Smooth muscle cell (in vitro differentiated cells): Measurements from ENCODE around the gene COPS9. TPM values are rescaled to one million over a fixed set of nuclear protein-coding genes. Genes with fewer than 3 reads are reported as not detected.

Source experiments
- DNase-seq: peaks from one replicate; lab custom pipeline; 2025; ENCODE audit not compliant: unreplicated experiment; lab: John Stamatoyannopoulos, UW
- H2AFZ ChIP-seq: fragments of 200-600 bp; sonication (generic); 2 replicates; pipeline ENCODE4 v1.6.0; 2016; ENCODE audit warnings: antibody characterized with exemption, low read depth, mild to moderate bottlenecking
- H3F3A ChIP-seq: fragments of 200-600 bp; sonication (generic); 2 replicates; pipeline ENCODE4 v1.6.0; 2017; ENCODE audit warnings: antibody characterized with exemption, low read depth
- H3K27ac ChIP-seq: fragments of 200-600 bp; sonication (generic); 2 replicates; pipeline ENCODE4 v1.5.1; 2016; ENCODE audit warnings: low read depth, mild to moderate bottlenecking
- H3K27me3 ChIP-seq: fragments of 200-600 bp; sonication (generic); 2 replicates; pipeline ENCODE4 v1.6.1; 2016; ENCODE audit warnings: low read depth, mild to moderate bottlenecking
- H3K36me3 ChIP-seq: fragments of 200-600 bp; sonication (generic); 2 replicates; pipeline ENCODE4 v1.5.1; 2016; ENCODE audit warnings: low read depth
- H3K4me1 ChIP-seq: fragments of 200-600 bp; sonication (generic); 2 replicates; pipeline ENCODE4 v1.5.1; 2016; ENCODE audit warnings: low read depth
- H3K4me2 ChIP-seq: fragments of 200-600 bp; sonication (generic); 2 replicates; pipeline ENCODE4 v1.6.0; 2016; ENCODE audit warnings: mild to moderate bottlenecking
- H3K4me3 ChIP-seq: fragments of 200-600 bp; sonication (generic); 2 replicates; pipeline ENCODE4 v1.5.1; 2016; ENCODE audit warnings: mild to moderate bottlenecking
- H3K79me2 ChIP-seq: fragments of 200-600 bp; sonication (generic); 2 replicates; pipeline ENCODE4 v1.6.0; 2016; ENCODE audit warnings: low read depth, mild to moderate bottlenecking
- H3K9ac ChIP-seq: fragments of 200-600 bp; sonication (generic); 2 replicates; pipeline ENCODE4 v1.6.0; 2016; ENCODE audit warnings: low read depth
- H3K9me3 ChIP-seq: fragments of 200-600 bp; sonication (generic); replicated peaks from 2 replicates; pipeline ENCODE4 v1.5.1; 2016; ENCODE audit warnings: low read depth
- H4K20me1 ChIP-seq: fragments of 200-600 bp; sonication (generic); 2 replicates; pipeline ENCODE4 v1.6.0; 2016; ENCODE audit warnings: low read depth
- WGBS: methylation state at CpG from one replicate; pipeline ENCODE4 v1.1.7; 2016; ENCODE audit warnings: low lambda C conversion rate; 5-methylcytosine and 5-hydroxymethylcytosine counted together
- polyA plus RNA-seq: library from polyadenylated mRNA; unstranded; fragments of >200 nt; fragmentation: Nextera tagmentation; extraction: Ambion mirVana; gene quantifications from 2 replicates; pipeline ENCODE4 v1.2.1, GENCODE V29; 2016
- total RNA-seq: library from RNA; depleted of rRNA; stranded (reverse); fragments of >200 nt; gene quantifications from 2 replicates; pipeline ENCODE4 v1.2.3, GENCODE V29; 2014
- TF ChIP-seq, protein P1 (sequence below): fragments of 200-600 bp; sonication (generic); IDR thresholded peaks from 2 replicates; pipeline ENCODE4 v1.5.1; 2017; ENCODE audit warnings: borderline replicate concordance, mild to moderate bottlenecking, antibody characterized with exemption; ENCODE audit not compliant: insufficient read depth, poor library complexity, severe bottlenecking

Gene COPS9
- total and polyA plus RNA-seq, 2 experiments from 2014 or later: 157 to 296 TPM

DNA sequence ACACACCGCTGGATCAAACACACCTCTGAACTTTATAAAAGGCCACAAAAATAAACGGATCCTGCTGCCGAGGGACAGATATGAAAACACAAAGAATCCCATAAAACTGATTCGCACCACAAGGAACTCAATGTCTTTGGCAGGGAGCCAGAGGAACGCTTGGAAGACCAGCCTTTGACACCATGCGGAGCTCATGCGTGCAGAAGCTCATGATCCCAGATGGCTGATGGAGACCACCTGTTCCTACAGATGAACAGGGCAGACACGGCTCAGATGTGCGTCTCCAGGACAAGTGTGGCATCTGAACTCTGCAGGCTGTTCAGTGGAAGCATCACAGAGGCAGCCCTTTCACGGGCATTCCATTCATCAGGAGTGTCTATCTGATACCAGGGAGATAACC lies 24.9 kb downstream of the COPS9 start:
- WGBS: 90% methylated on average over 10 of the region's 10 CpGs
- Histone ChIP-seq H2AFZ (no peak overlapping the region), H4K20me1 (no peaks in the 10 kb centered on the region), H3K27ac (no peak overlapping the region), H3K4me1 (no peaks in the 10 kb centered on the region), H3K36me3 (no peaks in the 10 kb centered on the region), H3K4me3 (no peak overlapping the region), H3K9ac (no peak overlapping the region), H3F3A (no peaks in the 10 kb centered on the region), H3K27me3 (peaks cover 24% of the 10 kb centered on the region), H3K9me3 (no peaks in the 10 kb centered on the region), H3K4me2 (no peak overlapping the region), H3K79me2 (no peaks in the 10 kb centered on the region)
- DNase-seq: no peak
- TF ChIP-seq, protein P1, sequence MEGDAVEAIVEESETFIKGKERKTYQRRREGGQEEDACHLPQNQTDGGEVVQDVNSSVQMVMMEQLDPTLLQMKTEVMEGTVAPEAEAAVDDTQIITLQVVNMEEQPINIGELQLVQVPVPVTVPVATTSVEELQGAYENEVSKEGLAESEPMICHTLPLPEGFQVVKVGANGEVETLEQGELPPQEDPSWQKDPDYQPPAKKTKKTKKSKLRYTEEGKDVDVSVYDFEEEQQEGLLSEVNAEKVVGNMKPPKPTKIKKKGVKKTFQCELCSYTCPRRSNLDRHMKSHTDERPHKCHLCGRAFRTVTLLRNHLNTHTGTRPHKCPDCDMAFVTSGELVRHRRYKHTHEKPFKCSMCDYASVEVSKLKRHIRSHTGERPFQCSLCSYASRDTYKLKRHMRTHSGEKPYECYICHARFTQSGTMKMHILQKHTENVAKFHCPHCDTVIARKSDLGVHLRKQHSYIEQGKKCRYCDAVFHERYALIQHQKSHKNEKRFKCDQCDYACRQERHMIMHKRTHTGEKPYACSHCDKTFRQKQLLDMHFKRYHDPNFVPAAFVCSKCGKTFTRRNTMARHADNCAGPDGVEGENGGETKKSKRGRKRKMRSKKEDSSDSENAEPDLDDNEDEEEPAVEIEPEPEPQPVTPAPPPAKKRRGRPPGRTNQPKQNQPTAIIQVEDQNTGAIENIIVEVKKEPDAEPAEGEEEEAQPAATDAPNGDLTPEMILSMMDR: no peak

DNA sequence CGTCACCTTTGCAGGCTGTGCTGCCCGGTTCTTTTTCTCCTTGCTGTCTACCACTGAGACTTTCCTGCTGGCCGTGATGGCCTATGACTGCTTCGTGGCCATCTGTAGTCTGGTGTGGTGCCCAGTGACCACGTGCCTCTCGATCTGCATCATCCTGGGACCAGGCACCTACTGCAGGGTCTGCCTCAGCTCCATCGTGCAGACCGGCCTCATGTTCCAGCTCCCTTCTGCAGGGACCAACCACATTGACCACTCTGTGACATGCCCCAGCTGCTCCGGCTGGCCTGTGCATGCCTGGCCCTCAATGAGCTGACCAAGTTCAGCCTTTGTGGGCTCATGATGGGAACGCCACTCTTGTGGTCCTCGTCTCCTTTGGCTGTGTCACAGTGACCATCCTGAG lies 26.7 kb downstream of the COPS9 start:
- Histone ChIP-seq H4K20me1 (no peaks in the 10 kb centered on the region), H3K27me3 (peaks cover 12% of the 10 kb centered on the region), H3K9ac (no peak overlapping the region), H3K36me3 (no peaks in the 10 kb centered on the region), H3K79me2 (no peaks in the 10 kb centered on the region), H3K4me1 (no peaks in the 10 kb centered on the region), H3K4me3 (no peak overlapping the region), H3F3A (no peaks in the 10 kb centered on the region), H3K27ac (no peak overlapping the region), H3K4me2 (no peak overlapping the region), H3K9me3 (no peaks in the 10 kb centered on the region), H2AFZ (no peak overlapping the region)
- 85% methylated on average over 11 of the region's 11 CpGs for WGBS
- TF ChIP-seq, protein P1: no peak
- no peak for DNase-seq

DNA sequence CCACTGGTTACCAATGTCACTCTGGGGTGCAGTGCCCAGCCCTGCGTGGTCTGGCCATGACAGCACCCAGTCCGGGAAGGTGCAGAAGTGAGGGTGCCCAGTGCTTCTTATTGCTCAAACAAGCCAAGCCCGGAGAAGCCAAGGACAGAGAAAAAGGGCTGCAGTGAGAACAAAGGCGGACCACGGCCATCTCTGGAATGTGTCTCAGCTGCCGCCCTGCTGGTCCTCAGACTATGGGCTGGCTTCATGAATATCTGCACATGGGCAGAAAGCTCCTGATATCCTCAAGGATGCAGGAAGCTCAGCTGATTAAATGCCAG lies 28.7 kb downstream of the COPS9 start:
- WGBS: 85% methylated on average over 6 of the region's 6 CpGs
- no peak overlapping the region for H3K9ac ChIP-seq
- no peaks in the 10 kb centered on the region for H3K36me3 ChIP-seq
- H2AFZ ChIP-seq: no peak overlapping the region
- no peaks in the 10 kb centered on the region for H3F3A ChIP-seq
- H3K4me2 ChIP-seq: no peak overlapping the region
- no peak for DNase-seq
- H4K20me1 ChIP-seq: no peaks in the 10 kb centered on the region
- H3K9me3 ChIP-seq: no peaks in the 10 kb centered on the region
- no peaks in the 10 kb centered on the region for H3K4me1 ChIP-seq
- H3K27ac ChIP-seq: no peak overlapping the region
- H3K4me3 ChIP-seq: no peak overlapping the region
- no peaks in the 10 kb centered on the region for H3K79me2 ChIP-seq
- peaks cover 4% of the 10 kb centered on the region for H3K27me3 ChIP-seq
- TF ChIP-seq, protein P1: no peak

DNA sequence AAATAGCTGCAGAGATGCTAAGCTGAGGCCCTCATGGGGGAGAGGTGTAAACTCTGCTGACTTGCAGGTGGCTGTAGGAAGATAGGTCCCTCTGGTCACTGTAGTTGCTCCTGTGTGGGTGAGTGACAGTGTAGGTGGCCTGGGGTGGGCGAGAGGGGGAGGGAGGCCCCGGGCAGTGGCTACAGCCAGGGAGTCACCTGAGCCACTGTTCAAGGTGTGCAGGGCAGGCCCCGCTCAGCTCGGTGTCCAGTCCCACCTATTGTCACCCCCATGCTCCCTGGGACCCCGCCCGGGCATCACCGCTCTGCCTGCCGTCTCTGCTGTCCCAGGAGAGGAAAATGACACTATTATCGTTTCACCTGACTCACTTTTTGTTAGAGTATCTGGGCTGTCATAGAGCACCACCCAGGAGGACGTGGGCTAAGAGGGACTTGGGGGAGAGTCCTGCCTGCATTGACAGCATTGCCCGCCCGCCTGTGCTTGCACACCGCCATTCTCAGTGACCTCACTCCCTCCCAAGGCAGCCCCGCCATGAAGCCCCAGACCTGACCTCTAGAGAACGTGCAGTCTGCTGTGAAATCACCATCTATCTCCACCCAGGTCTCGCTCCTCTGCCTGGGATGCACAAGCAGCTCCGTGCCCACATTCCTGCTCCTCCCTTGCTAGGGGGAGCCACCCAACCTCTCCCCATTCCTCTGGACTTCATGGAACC lies 29.2 kb downstream of the COPS9 start:
- Histone ChIP-seq H3K4me3 (no peak overlapping the region), H2AFZ (no peak overlapping the region), H3K36me3 (no peaks in the 10 kb centered on the region), H3K27me3 (peaks cover 4% of the 10 kb centered on the region), H3K79me2 (no peaks in the 10 kb centered on the region), H3K9me3 (no peaks in the 10 kb centered on the region), H3K27ac (no peak overlapping the region), H3F3A (no peaks in the 10 kb centered on the region), H3K4me2 (no peak overlapping the region), H3K4me1 (no peaks in the 10 kb centered on the region), H4K20me1 (no peaks in the 10 kb centered on the region), H3K9ac (no peak overlapping the region)
- TF ChIP-seq, protein P1: no peak
- 88% methylated on average over 17 of the region's 17 CpGs for WGBS
- no peak for DNase-seq
